Stomach (tissue), 9 donors: ENCODE data around the gene ZNF593OS. TPM values are rescaled to one million over a fixed set of nuclear protein-coding genes. Genes with fewer than 3 reads are reported as not detected.

ENCODE experiments used
- DNase-seq, 2 donors: peaks; one replicate each; pipeline versions ENCODE4 v3.0.0 to v3.0.0-alpha.2; 2013 to 2019
- H3K27ac ChIP-seq, 5 donors: fragments of 200-600 bp in 4 of 5; sonication (generic) in 4 of 5; one replicate each; pipeline ENCODE4 v1.5.1; 2013 to 2019; ENCODE audit warnings: mild to moderate bottlenecking in 1 of 5, moderate library complexity in 1 of 5
- H3K27me3 ChIP-seq, 3 donors: fragments of 200-600 bp; sonication (generic); one replicate each; pipeline ENCODE4 v1.5.1; 2017 to 2019; ENCODE audit warnings: mixed run types in 1 of 3
- H3K36me3 ChIP-seq, 4 donors: fragments of 200-600 bp; sonication (generic); 1 replicate in 3 of 4; 2 replicates in 1 of 4; pipeline ENCODE4 v1.5.1; 2016 to 2019
- H3K4me1 ChIP-seq, 4 donors: fragments of 200-600 bp; sonication (generic); one replicate each; pipeline ENCODE4 v1.5.1; 2016 to 2019
- H3K4me3 ChIP-seq, 4 donors: fragments of 200-600 bp; sonication (generic) in 3 of 4; one replicate each; pipeline ENCODE4 v1.5.1; 2016 to 2019; ENCODE audit warnings: mild to moderate bottlenecking in 1 of 4
- H3K9me3 ChIP-seq, 4 donors: fragments of 200-600 bp; sonication (generic); one replicate each; pipeline ENCODE4 v1.5.1; 2016 to 2019
- CTCF ChIP-seq, 7 experiments: fragments of 450-650 bp in 4 of 7; fragments of 200-600 bp in 3 of 7; sonication (generic) in 3 of 7; IDR thresholded peaks; one replicate each; pipeline ENCODE4 v1.5.1; 2016 to 2019; ENCODE audit warnings: antibody characterized with exemption in 7 of 7, control low read depth in 2 of 7, mild to moderate bottlenecking in 1 of 7
- EP300 ChIP-seq: sonication (generic); formaldehyde crosslinking; IDR thresholded peaks from one replicate; pipeline ENCODE4 v1.6.1; 2017; ENCODE audit warnings: antibody characterized with exemption
- POLR2A ChIP-seq, 4 donors: fragments of 450-650 bp; IDR thresholded peaks; one replicate each; pipeline ENCODE4 v1.6.1; 2016; ENCODE audit warnings: antibody characterized with exemption in 4 of 4, control low read depth in 2 of 4, mild to moderate bottlenecking in 1 of 4, moderate library complexity in 1 of 4
- POLR2AphosphoS5 ChIP-seq, 3 donors: sonication (generic); formaldehyde crosslinking; IDR thresholded peaks; one replicate each; pipeline ENCODE4 v1.6.1; 2016; ENCODE audit warnings: antibody characterized with exemption in 3 of 3
- WGBS, 5 donors: extraction: QIAGEN DNeasy Blood & Tissue Kit in 3 of 5; methylation state at CpG; one replicate each; pipeline versions ENCODE4 v1.1.5 to v1.1.7; 2013 to 2018; 5-methylcytosine and 5-hydroxymethylcytosine counted together
- intact Hi-C: fragments of 100-400 bp; cut with DNase I; formaldehyde crosslinking; loops from one replicate; pipeline ENCODE4 v1.15.1; 2023; ENCODE audit warnings: low total_unique reads
- polyA plus RNA-seq, 3 donors: library from polyadenylated mRNA; stranded (reverse); fragments of 200-250 nt; gene quantifications; one replicate each; pipeline ENCODE4 v1.2.3, GENCODE V29; 2013
- total RNA-seq, 5 donors: library from RNA; depleted of rRNA; stranded (reverse); fragments of >200 nt; gene quantifications; one replicate each; pipeline versions ENCODE4 v1.1.0 to v1.2.3, GENCODE V29; 2014 to 2016
- donor health status: healthy with polysubstance abuse.
- donor health status: Bipolar disorder and iron deficiency.
- donor health status: healthy.

The ZNF593OS gene
- total and polyA plus RNA-seq, 8 donors, result 0.30 to 0.76 TPM; not detected in 6

- H3K27me3 ChIP-seq, result no peaks in the 10 kb centered on the region
- intact Hi-C loops, result no loop called here
- peak overlapping the region in 2 of 5 donors; percentile 1 to 40 for H3K27ac ChIP-seq
- 68 to 80% (median 75%) methylated on average over 9 of the region's 9 CpGs for WGBS, 5 donors
- no peak for DNase-seq
- no peak overlapping the region for H3K4me3 ChIP-seq
- H3K36me3 ChIP-seq, result peaks cover 3 to 69% (median 46%) of the 10 kb centered on the region in 4 donors
- H3K4me1 ChIP-seq, result peaks cover 11 to 85% (median 47%) of the 10 kb centered on the region in 4 donors
- TF ChIP-seq CTCF (IDR thresholded peaks at IDR 0.05), result no peak
- no peak for TF ChIP-seq EP300
- no peak for TF ChIP-seq POLR2A (IDR thresholded peaks at IDR 0.05)
- TF ChIP-seq POLR2AphosphoS5 (IDR thresholded peaks at IDR 0.05), result no peak
- no peaks in the 10 kb centered on the region for H3K9me3 ChIP-seq
Measured at GRCh38 chr1:26119892-26120608, 51.6 kb downstream of the ZNF593OS start.

Other genes starting within 250 kb of the ZNF593OS start
- 10 to 100 TPM in 3 of 5 donors, 1 to 10 TPM in 1, under 1 TPM in 1; 0.58 to 25.5 (median 14.9) TPM for gene PAFAH2, start 173.8 kb downstream of the ZNF593OS start, total RNA-seq
- gene PAFAH2, start 173.8 kb downstream of the ZNF593OS start, polyA plus RNA-seq, result 10 to 100 TPM in 2 of 3 donors, 1 to 10 TPM in 1; 6.5 to 13.3 (median 12.8) TPM
- gene EXTL1, start 150.1 kb downstream of the ZNF593OS start, total RNA-seq, result 10 to 100 TPM in 1 of 5 donors, under 1 TPM in 1, not detected in 3; 0.18 to 26.3 TPM
- gene EXTL1, start 150.1 kb downstream of the ZNF593OS start, polyA plus RNA-seq, result under 1 TPM in 2 of 3 donors, not detected in 1; 0.18 to 0.44 TPM
- 1 to 10 TPM in 1 of 5 donors, not detected in 4; 2.0 TPM for gene SLC30A2, start 125.7 kb downstream of the ZNF593OS start, total RNA-seq
- gene SLC30A2, start 125.7 kb downstream of the ZNF593OS start, polyA plus RNA-seq, result under 1 TPM in 2 of 3 donors, not detected in 1; 0.30 to 0.46 TPM
- gene TRIM63, start 104.2 kb downstream of the ZNF593OS start, total RNA-seq, result under 1 TPM in 1 of 5 donors, not detected in 4; 0.37 TPM
- 1 to 10 TPM in 1 of 3 donors, under 1 TPM in 2; 0.40 to 6.0 (median 0.44) TPM for gene TRIM63, start 104.2 kb downstream of the ZNF593OS start, polyA plus RNA-seq
- gene PDIK1L, start 60.0 kb downstream of the ZNF593OS start, total RNA-seq, result 10 to 100 TPM in 3 of 5 donors, 1 to 10 TPM in 2; 1.8 to 33.8 (median 11.0) TPM
- 1 to 10 TPM; 2.6 to 4.1 (median 2.9) TPM for gene PDIK1L, start 60.0 kb downstream of the ZNF593OS start, polyA plus RNA-seq
- 10 to 100 TPM in 1 of 5 donors, 1 to 10 TPM in 1, not detected in 3; 1.3 to 15.6 TPM for gene FAM110D, start 12.8 kb downstream of the ZNF593OS start, total RNA-seq
- 1 to 10 TPM in 2 of 3 donors, under 1 TPM in 1; 1.00 to 2.7 (median 1.4) TPM for gene FAM110D, start 12.8 kb downstream of the ZNF593OS start, polyA plus RNA-seq
- gene C1orf232, start 2.9 kb downstream of the ZNF593OS start, total RNA-seq, result not detected
- gene C1orf232, start 2.9 kb downstream of the ZNF593OS start, polyA plus RNA-seq, result not detected
- 10 to 100 TPM in 4 of 5 donors, not detected in 1; 10.6 to 74.1 (median 39.3) TPM for gene ZNF593, start 1.9 kb downstream of the ZNF593OS start, total RNA-seq
- 100 to 1,000 TPM; 101 to 138 (median 133) TPM for gene ZNF593, start 1.9 kb downstream of the ZNF593OS start, polyA plus RNA-seq
- gene CNKSR1, start 5.7 kb upstream of the ZNF593OS start, total RNA-seq, result 10 to 100 TPM; 13.6 to 70.3 (median 27.7) TPM
- 10 to 100 TPM; 10.4 to 23.0 (median 13.3) TPM for gene CNKSR1, start 5.7 kb upstream of the ZNF593OS start, polyA plus RNA-seq
- gene CATSPER4, start 18.8 kb upstream of the ZNF593OS start, total RNA-seq, result not detected
- not detected for gene CATSPER4, start 18.8 kb upstream of the ZNF593OS start, polyA plus RNA-seq
- 10 to 100 TPM in 3 of 5 donors, 1 to 10 TPM in 1, under 1 TPM in 1; 0.58 to 21.0 (median 10.3) TPM for gene CEP85, start 62.4 kb upstream of the ZNF593OS start, total RNA-seq
- gene CEP85, start 62.4 kb upstream of the ZNF593OS start, polyA plus RNA-seq, result 1 to 10 TPM; 2.1 to 5.3 (median 2.7) TPM
- gene SH3BGRL3, start 108.3 kb upstream of the ZNF593OS start, total RNA-seq, result 100 to 1,000 TPM in 1 of 5 donors, 10 to 100 TPM in 3, 1 to 10 TPM in 1; 7.2 to 102 (median 29.5) TPM
- 100 to 1,000 TPM; 142 to 267 (median 227) TPM for gene SH3BGRL3, start 108.3 kb upstream of the ZNF593OS start, polyA plus RNA-seq
- 10 to 100 TPM in 3 of 5 donors, 1 to 10 TPM in 2; 7.3 to 12.9 (median 12.2) TPM for gene UBXN11, start 134.8 kb upstream of the ZNF593OS start, total RNA-seq
- 10 to 100 TPM; 14.4 to 26.3 (median 19.3) TPM for gene UBXN11, start 134.8 kb upstream of the ZNF593OS start, polyA plus RNA-seq
- 10 to 100 TPM in 2 of 5 donors, 1 to 10 TPM in 1, not detected in 2; 5.1 to 15.2 (median 10.7) TPM for gene CD52, start 146.1 kb upstream of the ZNF593OS start, total RNA-seq
- 10 to 100 TPM; 27.3 to 68.2 (median 48.7) TPM for gene CD52, start 146.1 kb upstream of the ZNF593OS start, polyA plus RNA-seq
- gene CRYBG2, start 182.3 kb upstream of the ZNF593OS start, total RNA-seq, result 10 to 100 TPM in 1 of 5 donors, 1 to 10 TPM in 3, under 1 TPM in 1; 0.92 to 12.7 (median 2.3) TPM
- gene CRYBG2, start 182.3 kb upstream of the ZNF593OS start, polyA plus RNA-seq, result 10 to 100 TPM in 1 of 3 donors, 1 to 10 TPM in 1, under 1 TPM in 1; 0.15 to 66.8 (median 4.0) TPM
- gene ZNF683, start 200.9 kb upstream of the ZNF593OS start, total RNA-seq, result 1 to 10 TPM in 1 of 5 donors, not detected in 4; 3.6 TPM
- 1 to 10 TPM in 1 of 3 donors, under 1 TPM in 2; 0.25 to 1.5 (median 0.28) TPM for gene ZNF683, start 200.9 kb upstream of the ZNF593OS start, polyA plus RNA-seq
- not detected for gene LIN28A, start 239.0 kb upstream of the ZNF593OS start, total RNA-seq
- not detected for gene LIN28A, start 239.0 kb upstream of the ZNF593OS start, polyA plus RNA-seq